Head of caudate nucleus (tissue), 42 donors: ENCODE results near the gene KRT73.
"Not testable (repeated sequence)": the region's sequence is repeated elsewhere in the genome, so short reads cannot be mapped to it uniquely, and the experiment has no call there.

Experiments used
- DNase-seq, 42 donors: peaks; one replicate each; pipeline versions ENCODE4 v3.0.0 to v3.0.0-alpha.2; 2020 to 2021; ENCODE audit warnings: mixed read lengths in 7 of 42
- intact Hi-C: fragments of 100-400 bp; cut with DNase I; formaldehyde crosslinking; loops from one replicate; pipeline ENCODE4 v1.15.0; 2022

KRT73 gene

DNA sequence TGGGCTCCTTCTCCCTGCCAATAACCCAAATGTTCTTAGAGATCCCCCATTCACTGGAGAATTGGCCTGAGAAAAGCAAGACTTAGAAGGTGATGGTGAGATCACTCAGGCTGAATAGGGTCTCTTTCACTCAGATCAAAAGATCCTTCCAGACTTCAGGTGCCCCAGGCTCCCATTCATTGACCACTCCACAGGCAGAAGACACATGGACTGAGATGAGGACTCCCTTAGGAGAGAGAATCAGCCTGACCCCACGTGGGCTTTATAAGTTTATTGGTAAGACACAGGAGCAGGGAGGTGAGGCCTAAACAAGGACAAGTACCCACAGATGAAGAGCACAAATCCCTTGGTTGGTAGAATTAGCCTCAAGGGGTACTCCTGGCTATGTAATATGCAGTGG is 11.0 kb downstream of the KRT73 start:
- intact Hi-C loops, result no loop called here

DNA sequence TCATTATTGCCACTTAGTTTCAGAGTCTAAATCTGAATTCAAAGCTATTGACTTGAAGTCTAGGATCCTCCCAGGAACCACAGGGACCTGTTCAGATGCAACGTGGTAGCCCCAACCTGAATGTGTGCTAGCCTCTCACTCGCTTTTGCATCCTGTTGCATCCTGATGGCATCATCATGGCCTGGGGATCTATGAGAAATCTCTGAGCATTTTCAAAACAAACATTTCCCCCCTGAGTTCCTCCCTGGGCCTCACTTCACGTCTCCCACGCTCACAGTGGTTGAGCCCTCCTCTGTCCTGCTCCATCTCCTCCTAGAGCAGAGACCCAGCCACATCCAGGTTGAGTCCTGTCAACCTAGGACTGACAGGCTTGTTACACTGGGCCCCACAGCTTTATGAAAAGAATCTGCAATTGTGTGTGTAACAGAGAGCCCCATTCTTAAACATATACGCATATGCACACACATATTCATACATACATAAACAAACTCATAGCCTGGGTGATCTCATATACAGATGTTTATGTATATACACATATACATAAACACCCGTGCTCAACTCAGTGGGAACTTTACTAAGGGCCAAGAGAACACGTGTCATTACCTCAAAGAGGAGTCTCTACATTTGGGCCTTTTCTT is 11.7 kb downstream of the KRT73 start:
- intact Hi-C loops, result no loop called here
- DNase-seq, result peak in 1 of 42 donors; percentile 14

More for the DNA sequence above, 11.0 kb downstream of the KRT73 start:
- DNase-seq, result no peak

DNA sequence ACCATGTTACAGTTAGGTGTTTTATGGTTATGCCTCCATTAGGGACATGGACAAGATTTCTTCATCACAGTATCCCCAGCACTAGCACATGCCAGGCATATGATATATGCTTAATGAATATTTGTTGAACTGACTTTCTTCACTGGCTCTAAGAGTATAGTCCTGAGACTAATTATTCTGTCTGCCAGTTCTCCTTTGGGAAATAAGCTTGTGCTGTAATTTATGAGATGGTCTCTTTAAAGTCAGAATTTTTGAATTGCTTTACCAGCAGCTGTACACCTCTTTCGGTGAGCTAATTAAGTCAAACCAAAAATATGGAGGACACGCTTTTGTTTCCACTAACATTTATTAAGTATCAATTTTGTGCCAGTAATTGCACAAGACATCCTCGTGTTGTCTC is 12.3 kb downstream of the KRT73 start:
- DNase-seq, result no peak
- intact Hi-C loops, result no loop called here

DNA sequence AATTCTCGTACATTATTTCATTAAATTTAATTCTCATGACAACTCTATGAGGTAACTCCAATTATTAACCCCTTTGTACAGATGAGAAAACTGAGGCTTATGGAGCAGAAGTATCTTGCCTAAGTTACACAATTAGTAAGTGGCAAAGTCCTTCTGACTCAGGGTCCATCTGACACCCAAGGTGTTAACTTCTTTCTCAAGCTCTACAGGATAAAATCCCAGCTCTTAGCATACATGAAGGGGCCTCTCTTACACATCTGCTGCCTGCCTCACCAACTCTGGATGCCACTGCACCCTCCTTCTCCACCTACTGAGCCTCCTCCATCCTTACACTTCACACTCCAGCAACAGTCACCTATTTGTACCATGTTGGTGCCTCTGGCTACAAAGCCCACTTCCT is 12.8 kb downstream of the KRT73 start:
- intact Hi-C loops, result no loop called here
- DNase-seq, result peak in 1 of 42 donors; percentile 6

- DNase-seq, result peak in 3 of 42 donors; percentile 2 to 20 (median 14)
- intact Hi-C loops, result no loop called here
Measured at GRCh38 chr12:52604859-52605258, 13.5 kb downstream of the KRT73 start.

GRCh38 chr12:52603314-52603713 is 15.0 kb downstream of the KRT73 start:
- intact Hi-C loops, result no loop called here
- DNase-seq, result no peak

DNA sequence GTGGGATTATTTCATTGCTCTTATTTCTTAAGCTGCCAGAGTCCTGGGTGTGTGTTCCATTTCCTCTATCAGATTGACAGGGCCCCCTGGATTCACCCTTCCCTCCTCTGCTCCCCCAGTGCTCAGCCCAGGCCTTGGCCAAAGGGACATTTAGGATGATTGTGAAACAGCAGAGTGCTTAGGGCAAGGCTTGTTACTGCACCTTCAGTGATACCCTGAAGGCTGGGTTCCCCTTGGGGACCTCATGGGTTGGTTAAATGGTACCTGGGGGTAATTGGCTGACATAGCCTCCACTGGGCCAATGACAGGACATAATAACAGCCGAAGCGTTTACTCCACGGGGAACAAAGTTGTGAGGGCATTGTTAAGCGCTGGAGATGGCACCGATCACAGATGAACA is 15.8 kb downstream of the KRT73 start:
- peak in 2 of 42 donors; percentile 8 to 12 for DNase-seq
- intact Hi-C loops, result no loop called here

GRCh38 chr12:52601671-52602070 is 16.7 kb downstream of the KRT73 start:
- DNase-seq, result peak in 2 of 42 donors; percentile 4 to 25
- intact Hi-C loops, result no loop called here

DNA sequence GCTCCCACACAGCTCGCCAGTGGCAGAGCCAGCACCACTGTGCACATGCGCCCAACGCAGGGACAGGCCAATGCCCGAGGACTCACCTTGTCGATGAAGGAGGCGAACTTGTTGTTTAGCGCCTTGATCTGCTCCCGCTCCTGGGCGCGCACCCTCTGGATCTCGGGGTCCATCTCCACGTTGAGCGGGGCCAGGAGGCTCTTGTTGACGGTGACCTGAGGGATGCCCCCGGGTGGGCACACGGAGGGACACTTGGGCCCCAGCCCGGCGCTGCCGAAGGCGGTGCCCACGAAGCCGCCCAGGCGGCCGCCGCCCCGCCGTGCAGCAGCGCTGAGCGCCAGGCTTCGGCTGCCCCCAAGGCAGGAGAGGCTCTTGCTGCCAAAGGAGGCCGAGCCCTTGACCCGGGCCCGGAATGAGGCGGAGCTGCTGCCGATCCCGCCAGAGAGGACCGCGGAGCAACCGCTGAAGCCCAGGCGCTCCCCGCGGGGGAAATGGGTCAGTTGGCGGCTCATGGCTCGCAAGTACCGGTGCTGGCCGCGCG is 17.3 kb downstream of the KRT73 start, which contains the start of gene KRT72:
Gene KRT72, minus strand, starts transcription at position 523 of the 541 bp plus-strand sequence. Its CDS starts 11 bp downstream, at position 512.
- intact Hi-C loops, result no loop called here
- peak in 3 of 42 donors; percentile 6 to 37 (median 27) for DNase-seq

- peak in 1 of 42 donors; percentile 14 for DNase-seq
- intact Hi-C loops, result no loop called here
Measured at GRCh38 chr12:52600475-52600874, 17.9 kb downstream of the KRT73 start.

- DNase-seq, result peak in 1 of 42 donors; percentile 13
- intact Hi-C loops, result no loop called here
Measured at GRCh38 chr12:52600071-52600470, 18.3 kb downstream of the KRT73 start.

DNA sequence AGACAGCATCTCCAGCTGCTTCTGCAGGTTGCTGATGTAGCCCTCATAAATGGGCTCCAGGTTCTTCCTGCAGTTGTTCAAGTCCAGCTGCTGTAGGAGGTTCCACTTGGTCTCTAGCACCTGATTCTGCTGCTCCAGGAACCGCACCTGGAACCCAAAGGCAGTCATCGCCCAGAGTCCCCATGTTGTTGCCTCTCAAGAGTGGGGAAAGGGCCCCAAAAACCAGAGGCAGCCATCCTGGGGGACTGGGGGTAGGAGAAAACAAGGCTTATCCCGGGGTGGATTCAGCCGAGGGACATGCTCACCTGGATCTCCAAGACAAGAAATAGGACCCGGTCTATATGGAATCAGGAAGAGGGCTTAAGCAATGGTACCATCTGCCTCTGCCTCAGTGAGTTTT is 19.4 kb downstream of the KRT73 start:
- peak in 1 of 42 donors; percentile 6 for DNase-seq
- intact Hi-C loops, result no loop called here

DNA sequence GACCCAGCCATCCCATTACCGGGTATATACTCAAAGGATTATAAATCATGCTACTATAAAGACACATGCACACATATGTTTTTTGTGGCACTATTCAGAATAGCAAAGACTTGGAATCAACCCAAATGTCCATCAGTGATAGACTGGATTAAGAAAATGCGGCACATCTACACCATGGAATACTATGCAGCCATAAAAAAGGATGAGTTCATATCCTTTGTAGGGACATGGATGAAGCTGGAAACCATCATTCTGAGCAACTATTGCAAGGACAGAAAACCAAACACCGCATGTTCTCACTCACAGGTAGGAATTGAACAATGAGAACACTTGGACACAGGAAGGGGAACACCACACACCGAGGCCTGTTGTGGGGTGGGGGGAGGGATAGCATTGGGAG is 24.1 kb downstream of the KRT73 start:
- DNase-seq, intact Hi-C loops: not testable (repeated sequence)

DNA sequence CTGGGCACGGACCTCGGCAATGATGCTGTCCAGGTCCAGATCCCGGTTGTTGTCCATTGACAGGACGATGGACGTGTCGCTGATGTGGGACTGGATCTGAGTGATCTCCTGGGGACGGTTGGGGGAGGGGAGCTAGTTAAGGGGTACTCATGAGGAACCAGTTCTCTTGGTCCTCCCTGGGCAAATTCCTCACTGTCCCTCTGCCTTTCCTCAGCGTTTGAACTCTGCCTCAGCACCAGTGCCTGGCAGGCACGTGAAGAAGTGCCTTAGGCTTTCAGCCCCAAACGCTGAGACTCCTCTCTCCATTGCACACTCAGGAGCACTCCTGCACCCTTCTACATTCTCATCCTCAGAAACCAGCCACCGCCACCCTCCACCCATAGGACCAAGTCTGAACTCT is 26.8 kb downstream of the KRT73 start:
- no peak for DNase-seq

GRCh38 chr12:52590021-52590420 is 28.3 kb downstream of the KRT73 start:
- DNase-seq, result no peak
- intact Hi-C loops, result no loop called here

More for the DNA sequence above, 26.8 kb downstream of the KRT73 start:
- intact Hi-C loops, result no loop called here

- no peak for DNase-seq
- intact Hi-C loops, result no loop called here
Measured at GRCh38 chr12:52587563-52587962, 30.8 kb downstream of the KRT73 start.

DNA sequence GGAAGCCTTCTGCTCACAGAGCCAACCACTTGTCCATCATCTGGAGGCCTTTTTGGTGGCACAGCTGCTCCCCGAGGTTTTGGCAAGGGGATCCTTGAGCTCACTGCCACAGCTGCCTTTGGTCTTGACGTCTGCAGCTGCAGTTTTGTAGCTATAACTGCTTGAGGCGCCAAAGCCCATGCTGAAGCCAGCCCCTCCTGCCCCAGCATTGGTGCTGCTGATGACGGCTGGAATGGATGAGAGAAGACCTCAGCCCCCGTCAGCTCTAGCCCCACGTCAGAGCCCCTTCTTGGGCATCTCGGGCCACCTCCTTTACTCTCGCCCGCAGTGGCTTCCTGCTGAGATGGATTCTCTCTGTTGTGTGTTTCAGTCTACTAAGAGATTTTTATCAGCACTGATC is 32.4 kb downstream of the KRT73 start:
- peak in 1 of 42 donors; percentile 14 for DNase-seq
- intact Hi-C loops, result no loop called here

DNA sequence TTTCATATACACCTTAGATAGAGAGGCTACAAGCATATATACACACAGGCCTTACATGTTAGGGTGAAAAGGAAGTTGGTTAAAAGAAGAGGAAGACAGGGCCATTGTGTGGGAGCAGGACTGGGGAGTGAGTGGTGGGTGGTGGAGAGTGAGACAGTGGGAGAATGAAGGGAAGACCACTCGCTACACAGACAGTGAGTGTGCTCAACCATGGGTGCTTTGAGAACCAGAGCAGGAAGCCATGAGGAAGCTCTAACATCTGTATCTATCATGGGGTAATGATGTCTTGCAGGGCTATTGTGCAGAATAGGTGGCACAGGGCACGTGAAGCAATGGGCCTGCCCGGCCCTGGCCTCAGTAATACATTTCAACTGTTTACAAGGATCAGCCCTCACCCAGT is 33.3 kb downstream of the KRT73 start:
- intact Hi-C loops, result no loop called here
- DNase-seq, result no peak

GRCh38 chr12:52584156-52584682 is 34.1 kb downstream of the KRT73 start:
- peak in 3 of 42 donors; percentile 2 to 3 (median 3) for DNase-seq
- intact Hi-C loops, result loop anchor here (5.0 kb wide), 1 partner anchor 288 kb away; no protein-coding TSS in a partner anchor

- intact Hi-C loops, result loop anchor here (5.0 kb wide), 1 partner anchor 289 kb away; no protein-coding TSS in a partner anchor
- peak; percentile 22 to 82 (median 62) for DNase-seq
Measured at GRCh38 chr12:52582971-52583456, 35.3 kb downstream of the KRT73 start.
